Loucy (cell line): ENCODE measurements around the gene PPIH.

Experiments
- H2AFZ ChIP-seq: fragments of 200-600 bp; sonication (generic); 2 replicates; pipeline ENCODE4 v1.6.0; 2016; ENCODE audit warnings: antibody characterized with exemption, mild to moderate bottlenecking, low read length, moderate library complexity
- H3F3A ChIP-seq: fragments of 200-600 bp; 2 replicates; pipeline ENCODE4 v1.6.0; 2016; ENCODE audit warnings: antibody characterized with exemption, low read depth, mild to moderate bottlenecking
- H3K27me3 ChIP-seq: fragments of 200-600 bp; sonication (generic); 2 replicates; pipeline ENCODE4 v1.6.1; 2014; ENCODE audit warnings: low read length, mild to moderate bottlenecking; ENCODE audit not compliant: insufficient read depth, poor library complexity, severe bottlenecking
- H3K36me3 ChIP-seq: fragments of 200-600 bp; sonication (generic); 2 replicates; pipeline ENCODE4 v1.6.1; 2016; ENCODE audit warnings: low read length; ENCODE audit not compliant: insufficient read depth
- H3K4me1 ChIP-seq: fragments of 200-600 bp; sonication (generic); 2 replicates; pipeline ENCODE4 v1.5.1; 2014; ENCODE audit warnings: low read length, mild to moderate bottlenecking; ENCODE audit not compliant: insufficient read depth, poor library complexity, severe bottlenecking
- H3K4me2 ChIP-seq: fragments of 200-600 bp; sonication (generic); 2 replicates; pipeline ENCODE4 v1.6.0; 2014; ENCODE audit warnings: antibody characterized with exemption, low read length, low read depth, mild to moderate bottlenecking; ENCODE audit not compliant: poor library complexity, severe bottlenecking
- H3K4me3 ChIP-seq: fragments of 200-600 bp; sonication (generic); 2 replicates; pipeline ENCODE4 v1.5.1; 2014; ENCODE audit warnings: low read length, mild to moderate bottlenecking, mixed read lengths; ENCODE audit not compliant: poor library complexity, severe bottlenecking
- H3K79me2 ChIP-seq: fragments of 200-600 bp; sonication (generic); 2 replicates; pipeline ENCODE4 v1.6.1; 2014; ENCODE audit warnings: low read length; ENCODE audit not compliant: insufficient read depth
- H3K9ac ChIP-seq: fragments of 200-600 bp; sonication (generic); 2 replicates; pipeline ENCODE4 v1.6.0; 2014; ENCODE audit warnings: mild to moderate bottlenecking, low read depth, low read length, moderate library complexity; ENCODE audit not compliant: poor library complexity, severe bottlenecking
- H3K9me2 ChIP-seq: fragments of 200-600 bp; sonication (generic); replicated peaks from 2 replicates; pipeline ENCODE4 v1.6.1; 2016; ENCODE audit warnings: low read depth, low read length, mixed read lengths
- H3K9me3 ChIP-seq: fragments of 200-600 bp; sonication (generic); 2 replicates; pipeline ENCODE4 v1.6.1; 2014; ENCODE audit warnings: mild to moderate bottlenecking, antibody characterized with exemption, low read length, low read depth; ENCODE audit not compliant: insufficient read depth
- H4K20me1 ChIP-seq: fragments of 200-600 bp; sonication (generic); 2 replicates; pipeline ENCODE4 v1.6.0; 2014; ENCODE audit warnings: antibody characterized with exemption, low read length, mild to moderate bottlenecking; ENCODE audit not compliant: insufficient read depth, poor library complexity, severe bottlenecking
- EZH2phosphoT487 ChIP-seq: fragments of 200-600 bp; IDR thresholded peaks from 2 replicates; pipeline ENCODE4 v1.6.1; 2018; ENCODE audit warnings: antibody characterized with exemption, mild to moderate bottlenecking, moderate library complexity, borderline replicate concordance
- TF ChIP-seq, protein P1 (sequence below): fragments of 200-600 bp; sonication (generic); conservative IDR thresholded peaks from 2 replicates; pipeline ENCODE4 v1.5.1; 2014; ENCODE audit warnings: mild to moderate bottlenecking, antibody characterized with exemption, low read length

PPIH gene

DNA sequence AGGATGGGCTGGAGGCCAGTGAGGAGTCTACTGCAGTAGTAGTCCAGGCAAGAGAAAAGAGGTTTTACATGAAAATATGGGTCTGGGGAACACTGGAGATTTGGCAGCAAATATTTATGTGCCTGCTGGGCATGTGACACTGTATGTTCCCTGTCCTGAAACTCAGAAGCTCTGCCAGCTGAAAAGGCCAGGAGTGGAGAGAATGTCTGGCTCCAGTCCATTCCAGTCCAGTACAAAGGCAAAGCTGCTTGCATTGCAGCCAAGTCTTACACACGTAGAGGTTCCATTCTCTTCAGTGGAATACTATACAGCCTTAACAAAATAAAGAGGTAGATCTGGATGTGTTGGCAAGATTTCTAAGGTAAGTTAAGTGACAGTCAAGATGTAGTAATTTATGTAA lies 16.5 kb downstream of the PPIH start:
- TF ChIP-seq EZH2phosphoT487 = no peak
- TF ChIP-seq, protein P1, sequence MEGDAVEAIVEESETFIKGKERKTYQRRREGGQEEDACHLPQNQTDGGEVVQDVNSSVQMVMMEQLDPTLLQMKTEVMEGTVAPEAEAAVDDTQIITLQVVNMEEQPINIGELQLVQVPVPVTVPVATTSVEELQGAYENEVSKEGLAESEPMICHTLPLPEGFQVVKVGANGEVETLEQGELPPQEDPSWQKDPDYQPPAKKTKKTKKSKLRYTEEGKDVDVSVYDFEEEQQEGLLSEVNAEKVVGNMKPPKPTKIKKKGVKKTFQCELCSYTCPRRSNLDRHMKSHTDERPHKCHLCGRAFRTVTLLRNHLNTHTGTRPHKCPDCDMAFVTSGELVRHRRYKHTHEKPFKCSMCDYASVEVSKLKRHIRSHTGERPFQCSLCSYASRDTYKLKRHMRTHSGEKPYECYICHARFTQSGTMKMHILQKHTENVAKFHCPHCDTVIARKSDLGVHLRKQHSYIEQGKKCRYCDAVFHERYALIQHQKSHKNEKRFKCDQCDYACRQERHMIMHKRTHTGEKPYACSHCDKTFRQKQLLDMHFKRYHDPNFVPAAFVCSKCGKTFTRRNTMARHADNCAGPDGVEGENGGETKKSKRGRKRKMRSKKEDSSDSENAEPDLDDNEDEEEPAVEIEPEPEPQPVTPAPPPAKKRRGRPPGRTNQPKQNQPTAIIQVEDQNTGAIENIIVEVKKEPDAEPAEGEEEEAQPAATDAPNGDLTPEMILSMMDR = no peak
- Histone ChIP-seq H3K4me2 (no peak overlapping the region), H3K4me1 (peaks cover 3% of the 10 kb centered on the region), H2AFZ (no peak overlapping the region), H3K9me2 (no peaks in the 10 kb centered on the region), H3K27me3 (no peaks in the 10 kb centered on the region), H3K4me3 (no peak overlapping the region), H3K79me2 (no peaks in the 10 kb centered on the region), H3F3A (no peaks in the 10 kb centered on the region), H3K9ac (no peak overlapping the region), H3K9me3 (no peaks in the 10 kb centered on the region), H4K20me1 (no peaks in the 10 kb centered on the region), H3K36me3 (peaks cover 31% of the 10 kb centered on the region; the same call in 1 of the 2 replicates)

GRCh38 chr1:42675467-42675866 lies 17.2 kb downstream of the PPIH start:
- H3K4me1 ChIP-seq = peaks cover 7% of the 10 kb centered on the region
- H3K9me3 ChIP-seq = no peaks in the 10 kb centered on the region
- H3K4me3 ChIP-seq = no peak overlapping the region
- no peaks in the 10 kb centered on the region for H3K27me3 ChIP-seq
- H3K9me2 ChIP-seq = no peaks in the 10 kb centered on the region
- H2AFZ ChIP-seq = no peak overlapping the region
- H3K9ac ChIP-seq = no peak overlapping the region
- H3K79me2 ChIP-seq = peaks cover 8% of the 10 kb centered on the region; the same call in 1 of the 2 replicates
- no peak for TF ChIP-seq EZH2phosphoT487
- TF ChIP-seq, protein P1 = no peak
- H3F3A ChIP-seq = no peaks in the 10 kb centered on the region
- no peak overlapping the region for H3K4me2 ChIP-seq
- H4K20me1 ChIP-seq = no peaks in the 10 kb centered on the region
- H3K36me3 ChIP-seq = peaks cover 25% of the 10 kb centered on the region; the same call in 1 of the 2 replicates

DNA sequence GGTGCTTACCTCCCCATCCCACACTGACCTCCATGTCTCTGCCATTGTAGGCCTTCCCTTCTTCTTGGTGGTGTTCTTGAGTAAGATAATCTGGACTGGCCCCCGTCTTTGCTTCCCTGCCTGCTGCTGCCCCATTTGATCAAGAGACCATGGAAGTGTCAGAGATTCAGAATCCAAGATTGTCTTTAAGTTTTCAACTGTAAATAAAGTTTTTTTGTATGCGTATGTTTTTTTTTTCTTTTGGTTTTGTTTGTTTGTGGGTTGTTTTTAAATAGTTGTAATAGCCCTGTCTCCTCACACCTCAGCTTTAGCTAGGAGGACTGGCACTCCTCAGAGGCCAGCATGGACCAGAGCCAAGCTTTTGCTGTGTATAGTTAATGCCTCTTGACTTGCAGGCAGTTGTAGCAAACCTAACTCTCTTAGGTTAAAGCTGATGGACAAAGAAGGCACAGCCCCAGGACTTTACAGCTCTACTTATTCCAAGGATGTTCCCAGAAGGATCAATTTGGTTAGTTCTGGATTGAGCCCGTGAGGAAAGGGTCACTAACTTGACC lies 18.4 kb downstream of the PPIH start:
- Histone ChIP-seq H3K9ac (no peak overlapping the region), H3K9me2 (no peaks in the 10 kb centered on the region), H3F3A (no peaks in the 10 kb centered on the region), H3K4me3 (no peak overlapping the region), H2AFZ (no peak overlapping the region), H3K4me2 (no peak overlapping the region), H4K20me1 (no peaks in the 10 kb centered on the region), H3K36me3 (peaks cover 25% of the 10 kb centered on the region; the same call in 1 of the 2 replicates), H3K9me3 (no peaks in the 10 kb centered on the region), H3K79me2 (peaks cover 19% of the 10 kb centered on the region), H3K27me3 (no peaks in the 10 kb centered on the region), H3K4me1 (peaks cover 15% of the 10 kb centered on the region)
- TF ChIP-seq EZH2phosphoT487 = no peak
- TF ChIP-seq, protein P1 = no peak
